CD4-positive, alpha-beta memory T cell (primary cell): Measurements from ENCODE around the gene GPD2. TPM values are rescaled to one million over a fixed set of nuclear protein-coding genes. Genes with fewer than 3 reads are reported as not detected.

Experiments used
- polyA plus RNA-seq, 2 donors: library from polyadenylated mRNA; unstranded; fragments of 300-500 nt; fragmentation: Illumina TruSeq; gene quantifications; one replicate each; pipeline ENCODE4 v1.2.3, GENCODE V29; 2021
- total RNA-seq, 2 experiments: library from RNA; stranded (reverse); gene quantifications; one replicate each; pipeline ENCODE4 v1.2.3, GENCODE V29; 2021

Gene GPD2
- total and polyA plus RNA-seq, 4 experiments from 2014 or later = 3.5 to 13.1 (median 10.0) TPM

Other genes with a start within 250 kb of the GPD2 start
- gene NR4A2, start 103.7 kb upstream of the GPD2 start, total RNA-seq = 1 to 10 TPM; 2.1 TPM
- 10 to 100 TPM in 1 of 2 donors, 1 to 10 TPM in 1; 9.4 to 18.3 TPM for gene NR4A2, start 103.7 kb upstream of the GPD2 start, polyA plus RNA-seq